Measurements from ENCODE around the gene GLIS1. TPM values are rescaled to one million over a fixed set of nuclear protein-coding genes. Genes with fewer than 3 reads are reported as not detected.
A peak's percentile ranks its signal among the peaks of the same experiment; 100 is the strongest.

GLIS1 gene
- total RNA-seq, 4 donors from 2014 or later = 0.59 to 3.9 (median 0.75) TPM

DNA sequence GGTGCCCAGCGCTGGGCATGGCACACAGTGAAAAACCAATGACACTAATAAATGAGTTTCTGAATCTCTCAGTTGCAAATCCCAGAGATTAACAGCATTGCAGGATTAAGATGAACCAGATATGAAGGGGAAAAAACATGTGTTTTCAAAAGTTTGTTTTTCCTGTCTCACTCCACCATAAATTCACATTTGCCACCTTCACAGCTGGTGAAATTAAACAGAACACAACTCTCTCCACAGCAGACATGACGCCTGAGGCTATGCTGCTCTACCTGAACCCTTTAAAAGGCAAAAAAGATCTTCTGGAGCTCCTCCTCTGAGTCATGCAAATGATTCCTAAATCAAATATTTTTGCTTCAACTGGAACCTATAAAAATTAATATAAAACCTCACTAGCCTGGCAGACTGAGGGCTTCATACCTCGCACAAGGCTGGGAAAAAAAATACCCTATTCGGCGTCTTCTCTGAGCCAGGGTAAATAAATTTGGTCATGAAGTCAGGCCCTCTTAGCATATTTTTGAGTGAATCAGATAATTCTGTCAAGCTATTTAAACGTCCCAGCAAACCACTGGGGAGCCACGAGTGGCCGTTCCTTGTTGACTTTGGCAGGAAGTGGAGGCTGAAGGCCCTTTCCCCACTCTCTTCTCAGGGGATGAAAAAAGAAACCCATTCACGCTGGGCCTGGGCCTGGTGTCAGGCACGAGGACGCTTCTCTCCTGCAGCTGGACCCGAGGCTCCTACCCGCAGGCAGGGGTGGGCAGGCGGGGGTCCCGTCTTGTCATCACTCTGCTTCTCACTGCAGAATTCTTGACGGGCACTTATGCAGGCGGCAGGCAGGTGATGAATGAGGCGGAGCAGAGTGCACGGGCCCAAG is 226.8 kb downstream of the GLIS1 start:
- H3K36me3 ChIP-seq = no peaks in the 10 kb centered on the region
- H3K9me3 ChIP-seq = no peaks in the 10 kb centered on the region
- DNase-seq (ENCODE audit: low spot score in 2 of 2) = peak in 1 of 2 donors; percentile 26
- peak overlapping the region in 1 of 4 donors; percentile 3 for H3K27ac ChIP-seq
- WGBS, 2 donors = 34 to 39% methylated on average over 15 to 19 of the region's 19 CpGs
- TF ChIP-seq, protein P1, sequence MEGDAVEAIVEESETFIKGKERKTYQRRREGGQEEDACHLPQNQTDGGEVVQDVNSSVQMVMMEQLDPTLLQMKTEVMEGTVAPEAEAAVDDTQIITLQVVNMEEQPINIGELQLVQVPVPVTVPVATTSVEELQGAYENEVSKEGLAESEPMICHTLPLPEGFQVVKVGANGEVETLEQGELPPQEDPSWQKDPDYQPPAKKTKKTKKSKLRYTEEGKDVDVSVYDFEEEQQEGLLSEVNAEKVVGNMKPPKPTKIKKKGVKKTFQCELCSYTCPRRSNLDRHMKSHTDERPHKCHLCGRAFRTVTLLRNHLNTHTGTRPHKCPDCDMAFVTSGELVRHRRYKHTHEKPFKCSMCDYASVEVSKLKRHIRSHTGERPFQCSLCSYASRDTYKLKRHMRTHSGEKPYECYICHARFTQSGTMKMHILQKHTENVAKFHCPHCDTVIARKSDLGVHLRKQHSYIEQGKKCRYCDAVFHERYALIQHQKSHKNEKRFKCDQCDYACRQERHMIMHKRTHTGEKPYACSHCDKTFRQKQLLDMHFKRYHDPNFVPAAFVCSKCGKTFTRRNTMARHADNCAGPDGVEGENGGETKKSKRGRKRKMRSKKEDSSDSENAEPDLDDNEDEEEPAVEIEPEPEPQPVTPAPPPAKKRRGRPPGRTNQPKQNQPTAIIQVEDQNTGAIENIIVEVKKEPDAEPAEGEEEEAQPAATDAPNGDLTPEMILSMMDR (IDR thresholded peaks at IDR 0.05) = no peak
- TF ChIP-seq POLR2A (IDR thresholded peaks at IDR 0.05) (no peak), EP300 (IDR thresholded peaks at IDR 0.05) (peak in 1 of 2 donors; percentile 35)
- H3K4me3 ChIP-seq = no peak overlapping the region
- H3K4me1 ChIP-seq = peaks cover 0 to 15% (median 3%) of the 10 kb centered on the region in 4 donors
- no peaks in the 10 kb centered on the region for H3K27me3 ChIP-seq

DNA sequence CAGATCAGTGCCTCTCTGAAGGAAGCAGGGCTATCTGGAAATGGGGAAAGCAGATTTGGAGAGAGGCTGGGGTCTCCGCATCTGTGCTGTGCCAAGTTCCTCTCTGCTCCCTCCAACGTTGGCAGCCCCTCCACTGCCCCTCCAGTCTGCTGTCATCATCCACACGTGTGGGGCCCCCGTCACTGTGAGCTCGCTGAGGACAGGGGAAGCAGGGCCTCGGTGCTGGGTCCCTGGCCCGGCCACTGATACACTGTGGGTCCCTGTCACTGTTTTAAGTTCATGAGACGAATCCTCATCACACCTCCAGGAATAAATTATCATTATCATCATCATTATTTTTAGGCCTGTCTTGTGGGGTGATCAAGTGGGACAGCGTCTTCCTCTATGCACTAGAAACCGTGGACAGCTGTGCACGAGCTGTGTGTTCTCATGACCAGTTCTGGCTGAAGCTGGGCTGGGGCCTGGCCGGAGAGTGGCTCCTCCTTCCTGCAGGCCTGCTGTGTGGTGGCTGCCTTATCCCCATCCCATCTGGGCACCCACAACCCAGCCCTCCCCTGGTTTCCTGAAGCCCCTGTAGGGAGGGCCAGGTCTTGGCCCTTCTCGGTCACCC is 227.5 kb downstream of the GLIS1 start:
- Histone ChIP-seq H3K4me1 (peaks cover 0 to 15% (median 3%) of the 10 kb centered on the region in 4 donors), H3K4me3 (no peak overlapping the region), H3K27me3 (no peaks in the 10 kb centered on the region), H3K9me3 (no peaks in the 10 kb centered on the region), H3K27ac (no peak overlapping the region), H3K36me3 (no peaks in the 10 kb centered on the region)
- TF ChIP-seq EP300 (IDR thresholded peaks at IDR 0.05) (no peak), POLR2A (IDR thresholded peaks at IDR 0.05) (no peak)
- TF ChIP-seq, protein P1 (IDR thresholded peaks at IDR 0.05) = no peak
- WGBS, 2 donors = 72 to 80% methylated on average over 13 of the region's 13 CpGs
- no peak for DNase-seq (ENCODE audit: low spot score in 2 of 2)

DNA sequence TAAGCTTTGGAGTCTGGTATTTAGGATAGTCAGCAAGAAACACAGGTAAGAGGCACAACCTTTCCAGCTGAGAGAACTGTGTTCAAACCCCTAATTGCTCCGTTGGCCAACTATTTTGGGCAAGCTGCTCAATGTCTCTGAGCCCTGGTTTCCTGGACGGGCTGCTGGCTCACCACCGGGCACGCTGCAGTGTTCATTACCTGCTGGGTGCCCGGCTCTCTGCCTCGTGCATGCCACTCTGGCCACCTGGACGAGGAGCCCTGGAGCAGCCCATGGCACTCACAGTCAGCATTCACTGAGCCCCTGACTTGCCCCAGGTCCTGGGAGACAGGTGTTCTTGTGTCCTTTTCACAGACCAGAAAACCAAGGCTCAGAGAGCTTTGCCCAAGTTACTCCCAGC is 228.7 kb downstream of the GLIS1 start:
- DNase-seq (ENCODE audit: low spot score in 2 of 2) = no peak
- no peaks in the 10 kb centered on the region for H3K27me3 ChIP-seq
- H3K36me3 ChIP-seq = no peaks in the 10 kb centered on the region
- H3K9me3 ChIP-seq = no peaks in the 10 kb centered on the region
- WGBS, 2 donors = 92 to 100% methylated on average over 7 of the region's 7 CpGs
- H3K4me3 ChIP-seq = no peak overlapping the region
- no peak overlapping the region for H3K27ac ChIP-seq
- peaks cover 0 to 15% (median 3%) of the 10 kb centered on the region in 4 donors for H3K4me1 ChIP-seq
- TF ChIP-seq, protein P1 (IDR thresholded peaks at IDR 0.05) = no peak
- TF ChIP-seq EP300 (IDR thresholded peaks at IDR 0.05) = no peak
- no peak for TF ChIP-seq POLR2A (IDR thresholded peaks at IDR 0.05)

DNA sequence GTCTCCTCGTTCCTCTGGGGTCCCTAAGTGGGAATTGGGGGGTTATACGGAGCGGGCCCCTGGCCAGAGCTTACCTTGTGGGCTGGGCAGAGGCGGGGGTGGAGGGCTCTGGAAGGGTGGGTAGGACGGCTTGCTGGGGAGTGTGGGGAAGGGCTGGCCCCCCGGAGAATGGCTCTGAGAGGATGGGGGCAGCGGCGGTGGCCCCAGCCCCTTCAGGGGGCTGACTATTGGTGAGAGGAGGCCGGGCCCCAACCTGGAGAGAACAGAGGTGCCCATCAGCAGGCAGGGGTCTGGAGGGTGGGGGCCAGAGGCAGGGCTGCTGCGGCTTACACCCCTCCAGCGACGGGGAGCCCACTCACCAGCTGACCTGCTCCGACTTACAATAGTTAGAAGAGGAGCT is 229.2 kb downstream of the GLIS1 start:
- H3K27ac ChIP-seq = no peak overlapping the region
- DNase-seq (ENCODE audit: low spot score in 2 of 2) = no peak
- H3K4me1 ChIP-seq = peaks cover 0 to 15% (median 3%) of the 10 kb centered on the region in 4 donors
- WGBS, 2 donors = 89 to 91% methylated on average over 13 of the region's 13 CpGs
- no peaks in the 10 kb centered on the region for H3K27me3 ChIP-seq
- H3K9me3 ChIP-seq = no peaks in the 10 kb centered on the region
- H3K36me3 ChIP-seq = no peaks in the 10 kb centered on the region
- TF ChIP-seq POLR2A (IDR thresholded peaks at IDR 0.05) (no peak), EP300 (IDR thresholded peaks at IDR 0.05) (no peak)
- TF ChIP-seq, protein P1 (IDR thresholded peaks at IDR 0.05) = no peak
- H3K4me3 ChIP-seq = no peak overlapping the region
